ENCODE results near the gene SURF1.
"Not testable (repeated sequence)": the region's sequence is repeated elsewhere in the genome, so short reads cannot be mapped to it uniquely, and the experiment has no call there.

Gene SURF1

DNA sequence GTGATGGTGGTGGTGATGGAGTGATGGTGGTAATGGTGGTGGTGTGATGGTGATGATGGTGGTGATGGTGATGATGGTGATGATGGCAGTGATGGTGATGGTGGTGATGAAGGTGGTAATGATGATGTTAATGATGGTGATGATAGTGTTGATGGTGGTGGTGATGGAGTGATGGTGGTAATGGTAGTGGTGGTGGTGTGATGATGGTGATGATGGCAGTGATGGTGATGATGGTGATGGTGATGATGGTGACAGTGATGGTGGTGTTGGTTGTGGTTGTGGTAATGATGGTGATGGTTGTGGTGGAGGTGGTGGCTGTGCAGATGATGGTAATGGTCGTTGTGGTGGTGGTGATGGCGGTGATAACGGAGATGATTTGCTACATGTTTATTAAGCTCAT, 27.2 kb upstream of the SURF1 start:
- Histone ChIP-seq H3K9me3 (ENCODE audit: control insufficient read depth in 2 of 2, low read length in 2 of 2) (no peaks in the 10 kb centered on the region), H3K27ac (ENCODE audit: low read length) (no peak overlapping the region), H3K9ac (ENCODE audit: low read length in 2 of 2) (no peak overlapping the region), H3K4me1 (ENCODE audit: control insufficient read depth, insufficient read depth, low read length) (no peaks in the 10 kb centered on the region), H3K27me3 (ENCODE audit: control insufficient read depth in 1 of 2, insufficient read depth in 2 of 2, low read length in 2 of 2) (no peaks in the 10 kb centered on the region), H3K36me3 (ENCODE audit: control insufficient read depth in 2 of 2, insufficient read depth in 2 of 2, low read length in 2 of 2) (no peaks in the 10 kb centered on the region), H3K4me3 (ENCODE audit: low read length in 2 of 2) (no peak overlapping the region)

DNA sequence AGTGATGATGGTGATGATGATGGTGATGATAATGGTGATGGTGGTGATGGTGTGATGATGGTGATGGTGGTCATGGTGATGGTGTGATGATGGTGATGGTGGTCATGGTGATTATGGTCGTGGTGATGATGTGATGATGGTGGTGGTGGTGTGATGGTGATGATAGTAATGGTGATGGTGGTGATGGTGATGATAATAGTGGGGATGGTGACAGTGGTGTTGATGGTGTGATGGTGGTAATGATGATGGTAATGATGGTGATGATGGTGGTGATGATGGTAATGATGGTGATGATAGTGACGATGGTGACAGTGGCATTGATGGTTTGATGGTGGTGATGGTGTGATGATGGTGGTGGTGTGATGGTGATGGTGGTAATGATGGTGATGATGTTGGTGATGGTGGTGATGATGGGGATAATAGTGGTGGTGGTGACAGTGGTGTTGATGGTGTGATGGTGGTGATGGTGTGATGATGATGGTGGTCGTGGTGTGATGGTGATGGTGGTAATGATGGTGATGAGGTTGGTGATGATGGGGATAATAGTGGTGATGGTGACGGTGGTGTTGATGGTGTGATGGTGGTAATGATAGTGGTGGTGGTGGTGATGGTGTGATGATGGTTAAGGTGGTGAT, 26.3 kb upstream of the SURF1 start:
- no peaks in the 10 kb centered on the region for H3K36me3 ChIP-seq (ENCODE audit: control insufficient read depth in 2 of 2, insufficient read depth in 2 of 2, low read length in 2 of 2)
- H3K4me1 ChIP-seq (ENCODE audit: control insufficient read depth, insufficient read depth, low read length): no peaks in the 10 kb centered on the region
- H3K27ac ChIP-seq (ENCODE audit: low read length): no peak overlapping the region
- H3K9me3 ChIP-seq (ENCODE audit: control insufficient read depth in 2 of 2, low read length in 2 of 2): peaks cover 0 to 4% of the 10 kb centered on the region in 2 donors
- H3K9ac ChIP-seq (ENCODE audit: low read length in 2 of 2): no peak overlapping the region
- H3K27me3 ChIP-seq (ENCODE audit: control insufficient read depth in 1 of 2, insufficient read depth in 2 of 2, low read length in 2 of 2): no peaks in the 10 kb centered on the region
- H3K4me3 ChIP-seq (ENCODE audit: low read length in 2 of 2): no peak overlapping the region

DNA sequence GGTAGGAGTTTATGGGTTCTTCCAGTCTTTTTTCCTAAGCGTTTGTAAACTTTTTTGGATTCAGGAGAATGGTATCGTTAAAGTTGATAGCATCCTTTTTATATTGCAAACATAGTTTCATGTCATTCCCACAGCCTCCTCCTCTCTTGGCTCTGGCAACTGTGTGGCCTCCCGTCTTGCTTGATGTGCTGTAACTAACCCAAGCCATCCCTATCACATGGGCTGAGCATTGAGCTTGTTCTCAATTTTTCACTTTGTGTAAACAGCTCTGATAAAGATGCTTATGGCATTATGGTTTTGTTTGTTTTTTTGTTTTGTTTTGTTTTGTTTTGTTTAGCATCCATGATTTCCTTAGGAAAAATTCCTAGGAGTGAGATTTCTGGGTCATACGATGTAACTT, 24.4 kb upstream of the SURF1 start:
- Histone ChIP-seq H3K4me3 (ENCODE audit: low read length in 2 of 2) (no peak overlapping the region), H3K4me1 (ENCODE audit: control insufficient read depth, insufficient read depth, low read length) (peaks cover 6% of the 10 kb centered on the region), H3K27me3 (ENCODE audit: control insufficient read depth in 1 of 2, insufficient read depth in 2 of 2, low read length in 2 of 2) (no peaks in the 10 kb centered on the region)

DNA sequence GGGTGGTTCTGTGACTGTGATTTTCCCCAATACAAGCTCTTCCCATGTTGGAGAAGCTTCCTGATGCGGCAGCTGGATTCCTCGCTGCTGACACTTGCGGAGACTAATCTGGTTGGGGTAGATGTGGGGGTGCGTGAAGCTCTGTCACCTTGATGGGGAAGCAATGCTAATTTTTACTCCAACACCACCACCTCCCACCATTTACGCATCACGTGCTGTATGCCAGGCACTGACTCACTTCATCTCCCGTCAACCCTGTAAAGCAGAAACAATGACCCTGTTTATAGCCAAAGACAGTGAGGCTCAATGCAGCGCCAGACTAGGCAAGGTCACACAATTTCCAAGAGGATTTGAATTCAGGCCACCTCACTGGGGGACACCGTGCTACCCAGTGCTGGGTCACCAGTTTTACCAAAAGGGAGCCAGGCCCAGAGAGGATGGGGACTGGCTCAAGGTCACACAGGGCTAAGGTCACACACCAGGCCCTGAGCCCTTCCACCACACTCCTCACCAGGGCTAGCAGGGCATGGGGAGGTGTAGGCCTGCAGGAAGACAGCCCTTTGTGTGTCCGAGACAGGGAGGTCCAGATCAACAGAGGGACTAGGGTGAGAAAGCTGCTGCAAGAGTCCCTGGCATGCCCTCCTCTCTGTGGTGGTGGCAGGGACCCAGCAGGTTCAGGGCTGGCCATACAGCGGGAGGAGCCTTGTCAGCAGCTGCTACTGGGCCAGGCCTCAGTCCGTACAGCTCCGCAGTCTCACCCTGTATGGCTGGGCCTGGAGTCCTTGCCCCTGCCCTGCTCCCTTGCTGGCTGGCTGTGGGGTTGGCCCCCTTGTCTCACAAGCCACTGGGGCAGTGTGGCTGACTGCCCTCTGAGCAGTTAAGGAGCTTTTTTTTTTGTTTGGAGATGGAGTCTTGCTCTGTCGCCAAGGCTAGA, 23.1 kb upstream of the SURF1 start:
- Histone ChIP-seq H3K27ac (ENCODE audit: low read length) (no peak overlapping the region), H3K27me3 (ENCODE audit: control insufficient read depth in 1 of 2, insufficient read depth in 2 of 2, low read length in 2 of 2) (no peaks in the 10 kb centered on the region), H3K36me3 (ENCODE audit: control insufficient read depth in 2 of 2, insufficient read depth in 2 of 2, low read length in 2 of 2) (no peaks in the 10 kb centered on the region), H3K4me3 (ENCODE audit: low read length in 2 of 2) (no peak overlapping the region), H3K9me3 (ENCODE audit: control insufficient read depth in 2 of 2, low read length in 2 of 2) (peaks cover 0 to 4% of the 10 kb centered on the region in 2 donors), H3K4me1 (ENCODE audit: control insufficient read depth, insufficient read depth, low read length) (peaks cover 10% of the 10 kb centered on the region), H3K9ac (ENCODE audit: low read length in 2 of 2) (no peak overlapping the region)

More for the DNA sequence above, 24.4 kb upstream of the SURF1 start:
- H3K9ac ChIP-seq (ENCODE audit: low read length in 2 of 2): no peak overlapping the region
- H3K27ac ChIP-seq (ENCODE audit: low read length): no peak overlapping the region
- H3K36me3 ChIP-seq (ENCODE audit: control insufficient read depth in 2 of 2, insufficient read depth in 2 of 2, low read length in 2 of 2): no peaks in the 10 kb centered on the region
- H3K9me3 ChIP-seq (ENCODE audit: control insufficient read depth in 2 of 2, low read length in 2 of 2): peaks cover 0 to 4% of the 10 kb centered on the region in 2 donors

DNA sequence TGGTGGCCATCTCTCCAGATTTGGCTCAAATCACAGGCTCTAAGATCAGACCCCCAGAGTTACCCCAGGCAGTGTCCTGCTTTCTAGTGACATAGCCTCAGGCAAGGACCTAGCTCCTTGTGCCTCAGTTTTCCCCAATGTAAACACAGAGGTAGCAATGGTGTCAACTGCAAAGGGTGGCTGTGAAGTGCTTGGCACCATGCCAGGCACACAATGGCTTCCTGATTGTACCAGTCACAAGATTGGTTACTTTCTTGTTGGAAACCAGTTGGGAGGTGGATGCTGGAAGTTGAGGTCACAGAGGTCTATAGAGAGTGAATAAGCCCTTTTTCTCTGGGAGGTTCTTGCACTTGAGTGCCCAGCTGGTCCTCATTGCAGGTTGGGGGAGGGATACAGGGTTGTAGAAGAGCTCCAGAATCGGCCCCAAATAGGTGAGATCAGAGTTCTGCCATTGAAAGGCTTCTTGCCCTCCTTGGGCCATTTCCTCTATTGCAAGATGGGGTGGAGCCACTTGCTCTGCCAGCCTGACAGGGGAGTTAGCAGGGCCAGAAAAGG, 22.2 kb upstream of the SURF1 start:
- Histone ChIP-seq H3K9ac (ENCODE audit: low read length in 2 of 2) (no peak overlapping the region), H3K4me3 (ENCODE audit: low read length in 2 of 2) (no peak overlapping the region), H3K9me3 (ENCODE audit: control insufficient read depth in 2 of 2, low read length in 2 of 2) (peaks cover 0 to 4% of the 10 kb centered on the region in 2 donors), H3K27me3 (ENCODE audit: control insufficient read depth in 1 of 2, insufficient read depth in 2 of 2, low read length in 2 of 2) (no peaks in the 10 kb centered on the region), H3K27ac (ENCODE audit: low read length) (no peak overlapping the region), H3K4me1 (ENCODE audit: control insufficient read depth, insufficient read depth, low read length) (peaks cover 15% of the 10 kb centered on the region), H3K36me3 (ENCODE audit: control insufficient read depth in 2 of 2, insufficient read depth in 2 of 2, low read length in 2 of 2) (no peaks in the 10 kb centered on the region)

DNA sequence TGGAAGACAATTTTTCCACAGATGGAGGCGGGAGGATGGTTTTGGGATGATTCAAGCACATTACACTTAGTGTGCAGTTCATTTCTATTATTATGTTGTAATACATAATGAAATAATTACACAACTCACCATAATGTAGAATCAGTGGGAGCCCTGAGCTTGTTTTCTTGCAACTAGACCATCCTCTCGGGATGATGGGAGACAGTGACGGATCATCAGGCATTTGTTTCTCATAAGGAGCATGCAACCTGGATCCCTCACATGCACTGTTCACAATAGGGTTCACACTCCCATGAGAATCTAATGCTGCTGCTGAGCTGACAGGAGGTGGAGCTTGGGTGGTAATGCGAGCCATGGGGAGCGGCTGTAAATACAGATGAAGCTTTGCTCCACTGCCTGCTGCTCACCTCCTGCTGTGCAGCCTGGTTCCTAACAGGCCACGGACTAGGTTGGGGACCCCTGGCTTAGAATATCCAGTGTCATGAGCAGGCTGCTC, 21.5 kb upstream of the SURF1 start:
- Histone ChIP-seq H3K9ac (ENCODE audit: low read length in 2 of 2) (no peak overlapping the region), H3K4me3 (ENCODE audit: low read length in 2 of 2) (no peak overlapping the region), H3K27me3 (ENCODE audit: control insufficient read depth in 1 of 2, insufficient read depth in 2 of 2, low read length in 2 of 2) (no peaks in the 10 kb centered on the region), H3K27ac (ENCODE audit: low read length) (no peak overlapping the region), H3K9me3 (ENCODE audit: control insufficient read depth in 2 of 2, low read length in 2 of 2) (peaks cover 0 to 4% of the 10 kb centered on the region in 2 donors), H3K36me3 (ENCODE audit: control insufficient read depth in 2 of 2, insufficient read depth in 2 of 2, low read length in 2 of 2) (peaks cover under 1 to 3% of the 10 kb centered on the region in 2 donors), H3K4me1 (ENCODE audit: control insufficient read depth, insufficient read depth, low read length) (peaks cover 21% of the 10 kb centered on the region)

DNA sequence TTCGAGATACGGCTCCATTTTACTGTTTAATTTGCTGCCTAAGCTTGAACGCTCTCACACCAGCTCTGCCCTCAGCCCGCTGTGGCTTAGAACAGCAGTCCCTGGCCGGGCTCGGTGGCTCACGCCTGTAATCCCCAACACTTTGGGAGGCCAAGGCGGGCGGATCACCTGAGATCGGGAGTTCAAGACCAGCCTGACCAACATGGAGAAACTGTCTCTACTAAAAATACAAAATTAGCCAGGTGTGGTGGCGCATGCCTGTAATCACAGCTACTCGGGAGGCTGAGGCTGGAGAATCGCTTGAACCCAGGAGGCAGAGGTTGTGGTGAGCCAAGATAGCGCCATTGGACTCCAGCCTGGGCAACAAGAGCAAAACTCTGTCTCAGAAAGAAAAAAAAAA, 21.0 kb upstream of the SURF1 start:
- not testable (repeated sequence) for H3K27me3 ChIP-seq (ENCODE audit: control insufficient read depth in 1 of 2, insufficient read depth in 2 of 2, low read length in 2 of 2); H3K9me3 ChIP-seq (ENCODE audit: control insufficient read depth in 2 of 2, low read length in 2 of 2); H3K36me3 ChIP-seq (ENCODE audit: control insufficient read depth in 2 of 2, insufficient read depth in 2 of 2, low read length in 2 of 2); H3K27ac ChIP-seq (ENCODE audit: low read length); H3K9ac ChIP-seq (ENCODE audit: low read length in 2 of 2); H3K4me3 ChIP-seq (ENCODE audit: low read length in 2 of 2)
- peaks cover 25% of the 10 kb centered on the region for H3K4me1 ChIP-seq (ENCODE audit: control insufficient read depth, insufficient read depth, low read length)

DNA sequence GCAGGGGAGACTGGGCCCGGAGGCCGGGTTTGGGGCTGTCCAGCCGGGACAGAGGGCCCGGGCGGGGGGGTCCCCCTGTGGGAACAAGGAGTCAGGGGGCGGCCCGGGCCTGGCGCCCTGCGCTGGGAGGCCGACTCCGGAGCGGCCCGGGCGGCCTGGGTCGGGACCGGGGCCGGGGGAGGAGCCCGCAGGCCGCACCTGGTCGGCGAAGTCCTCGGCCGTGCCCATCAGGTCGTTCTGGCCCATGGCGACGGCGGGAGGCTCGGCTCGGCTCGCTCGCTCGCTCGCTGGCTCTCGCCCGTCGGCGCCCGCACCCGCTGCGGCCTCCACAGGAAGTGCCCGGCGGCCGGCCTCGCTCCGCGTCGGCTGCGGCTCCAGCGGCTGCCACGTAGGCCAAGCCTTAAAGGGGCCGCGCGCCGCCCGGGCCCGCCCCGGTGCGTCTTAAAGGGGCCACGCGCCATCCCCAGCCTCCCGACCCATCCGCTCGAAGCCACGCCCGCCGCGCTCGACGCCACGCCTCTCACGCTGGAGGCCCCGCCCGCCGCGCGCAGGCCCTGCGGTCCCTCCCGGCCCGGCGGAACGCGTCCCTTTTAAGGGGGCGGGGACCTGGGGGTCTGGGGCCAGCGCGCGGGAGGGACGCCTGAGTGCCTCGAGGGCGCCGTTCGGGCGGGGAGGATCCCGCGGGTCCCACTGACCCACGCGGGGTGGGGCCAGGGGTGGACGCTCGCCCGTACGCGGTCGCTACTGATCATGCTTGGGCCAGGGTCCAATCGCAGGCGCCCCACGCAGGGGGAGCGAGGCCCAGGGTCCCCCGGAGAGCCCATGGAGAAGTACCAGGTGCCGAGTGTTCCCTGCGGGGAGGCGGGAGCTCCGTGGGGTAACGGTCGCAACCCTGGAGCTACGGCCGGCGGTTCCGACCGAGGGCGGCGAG, 19.7 kb upstream of the SURF1 start, which contains the start of the genes STKLD1 and SURF4:
Gene STKLD1 (plus strand): TSS at position 643 of the 931 bp plus-strand sequence. CDS start 108 bp downstream, at position 751.
Gene SURF4 (minus strand): TSS at position 337 of the 931 bp plus-strand sequence. CDS start 91 bp downstream, at position 246.
- Histone ChIP-seq H3K27ac (ENCODE audit: low read length) (peak within 1 kb of the TSS; percentile 62), H3K4me1 (ENCODE audit: control insufficient read depth, insufficient read depth, low read length) (peaks cover 38% of the 10 kb centered on the region), H3K36me3 (ENCODE audit: control insufficient read depth in 2 of 2, insufficient read depth in 2 of 2, low read length in 2 of 2) (peaks cover 5 to 7% of the 10 kb centered on the region in 2 donors), H3K4me3 (ENCODE audit: low read length in 2 of 2) (peak within 1 kb of the TSS; percentile 82 to 84), H3K27me3 (ENCODE audit: control insufficient read depth in 1 of 2, insufficient read depth in 2 of 2, low read length in 2 of 2) (no peaks in the 10 kb centered on the region), H3K9me3 (ENCODE audit: control insufficient read depth in 2 of 2, low read length in 2 of 2) (peaks cover 0 to 4% of the 10 kb centered on the region in 2 donors), H3K9ac (ENCODE audit: low read length in 2 of 2) (peak within 1 kb of the TSS; percentile 86 to 89)

DNA sequence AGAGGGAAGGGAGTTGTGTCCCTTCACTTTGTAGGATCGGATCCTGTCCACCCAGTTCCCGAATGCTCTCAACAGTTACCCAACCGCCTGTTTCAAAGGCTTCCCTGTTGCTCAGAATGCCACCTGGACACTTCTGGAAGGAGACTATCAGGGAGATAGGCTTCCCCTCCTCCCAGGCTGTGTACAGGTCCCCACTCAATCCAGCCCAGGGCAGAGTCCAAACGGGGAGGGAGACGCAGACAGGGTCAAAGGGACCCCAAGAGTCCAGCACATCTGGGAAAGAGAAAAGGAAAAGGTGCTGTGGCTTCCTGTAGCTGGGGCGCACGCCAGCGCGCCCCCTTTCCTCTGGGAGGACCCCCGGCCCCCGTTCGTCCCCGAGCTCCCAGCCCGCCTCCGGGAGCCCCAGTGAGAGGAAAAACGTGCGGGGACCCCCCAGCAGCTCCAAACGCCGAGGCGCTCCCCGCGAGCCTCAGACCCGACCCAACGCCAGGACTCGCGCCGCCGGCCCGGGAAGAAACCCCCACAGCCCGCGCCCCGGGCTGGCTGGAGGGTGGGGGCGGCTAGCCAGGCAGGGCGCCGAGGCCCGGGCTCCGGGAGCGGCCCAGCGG, 18.9 kb upstream of the SURF1 start:
- Histone ChIP-seq H3K9me3 (ENCODE audit: control insufficient read depth in 2 of 2, low read length in 2 of 2) (peaks cover 0 to 4% of the 10 kb centered on the region in 2 donors), H3K27me3 (ENCODE audit: control insufficient read depth in 1 of 2, insufficient read depth in 2 of 2, low read length in 2 of 2) (no peaks in the 10 kb centered on the region), H3K36me3 (ENCODE audit: control insufficient read depth in 2 of 2, insufficient read depth in 2 of 2, low read length in 2 of 2) (peaks cover 8 to 10% of the 10 kb centered on the region in 2 donors), H3K27ac (ENCODE audit: low read length) (peak overlapping the region; percentile 62), H3K9ac (ENCODE audit: low read length in 2 of 2) (peak overlapping the region; percentile 86 to 89), H3K4me3 (ENCODE audit: low read length in 2 of 2) (peak overlapping the region; percentile 82 to 84), H3K4me1 (ENCODE audit: control insufficient read depth, insufficient read depth, low read length) (peaks cover 44% of the 10 kb centered on the region)

All from stomach smooth muscle (tissue), 2 donors.